Omental fat pad (tissue), 4 donors: ENCODE measurements around the gene TCTN2. TPM values are rescaled to one million over a fixed set of nuclear protein-coding genes. Genes with fewer than 3 reads are reported as not detected.

Experiments
- ATAC-seq: fragments of 150-250 bp; one replicate; pipeline ENCODE4 v1.9.1; 2016; ENCODE audit warnings: mild to moderate bottlenecking, moderate library complexity; ENCODE audit not compliant: low FRiP score
- DNase-seq: peaks from one replicate; pipeline ENCODE4 v3.0.0-alpha.2; 2019; ENCODE audit warnings: low spot score
- total RNA-seq, 4 donors: library from RNA; depleted of rRNA; stranded (reverse); fragments of >200 nt; gene quantifications; one replicate each; pipeline ENCODE4 v1.1.0, GENCODE V29; 2016
- TF ChIP-seq, protein P1 (sequence below), 3 donors: fragments of 450-650 bp; IDR thresholded peaks; one replicate each; pipeline ENCODE4 v1.5.1; 2016 to 2017; ENCODE audit warnings: antibody characterized with exemption in 3 of 3, mild to moderate bottlenecking in 3 of 3, moderate library complexity in 2 of 3

Gene TCTN2
- 1 to 10 TPM; 5.4 to 7.3 (median 6.8) TPM for total RNA-seq

DNA sequence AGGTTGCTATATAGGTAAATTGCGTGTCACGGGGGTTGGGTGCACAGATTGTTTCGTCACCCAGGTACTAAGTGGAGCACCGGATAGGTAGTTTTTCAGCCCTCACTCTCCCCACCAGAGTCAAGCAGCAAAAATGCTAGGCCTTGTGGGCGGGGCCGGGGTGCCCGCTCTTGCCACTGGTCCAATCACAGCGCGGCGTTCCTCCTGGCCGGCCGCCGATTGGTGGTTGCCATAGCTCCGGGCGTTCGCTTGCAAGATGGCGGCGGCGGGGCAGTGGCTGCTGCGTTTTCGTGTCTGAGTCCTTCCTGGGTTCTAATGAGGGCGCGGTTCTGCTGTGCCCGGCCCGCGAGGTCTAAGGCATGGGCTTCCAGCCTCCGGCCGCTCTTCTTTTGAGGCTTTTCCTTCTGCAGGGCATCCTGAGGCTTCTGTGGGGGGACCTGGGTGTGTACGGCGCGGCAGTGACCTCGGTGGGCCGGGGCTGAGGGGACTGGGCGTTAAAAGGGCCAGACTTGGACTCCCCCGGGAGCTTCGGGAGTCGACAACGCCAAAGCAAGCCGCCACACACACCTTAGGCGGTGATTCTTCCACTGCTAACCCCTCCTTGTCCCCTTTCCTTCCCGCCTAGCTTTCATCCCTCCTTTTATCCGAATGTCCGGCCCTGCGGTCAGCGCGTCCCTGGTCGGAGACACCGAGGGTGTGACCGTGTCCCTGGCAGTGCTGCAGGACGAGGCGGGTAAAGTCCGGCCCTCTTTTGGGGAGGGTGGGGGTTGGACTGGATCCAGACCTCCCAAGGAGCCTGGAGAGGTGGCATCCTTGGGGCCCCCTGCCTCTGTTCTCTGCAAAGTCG is at the start of gene TCTN2:
Gene TCTN2 (plus strand): TSS at position 232 of the 847 bp plus-strand sequence. CDS start 128 bp downstream, at position 360.
- DNase-seq (peak; percentile 92), ATAC-seq (peak; percentile 97)
- TF ChIP-seq, protein P1, sequence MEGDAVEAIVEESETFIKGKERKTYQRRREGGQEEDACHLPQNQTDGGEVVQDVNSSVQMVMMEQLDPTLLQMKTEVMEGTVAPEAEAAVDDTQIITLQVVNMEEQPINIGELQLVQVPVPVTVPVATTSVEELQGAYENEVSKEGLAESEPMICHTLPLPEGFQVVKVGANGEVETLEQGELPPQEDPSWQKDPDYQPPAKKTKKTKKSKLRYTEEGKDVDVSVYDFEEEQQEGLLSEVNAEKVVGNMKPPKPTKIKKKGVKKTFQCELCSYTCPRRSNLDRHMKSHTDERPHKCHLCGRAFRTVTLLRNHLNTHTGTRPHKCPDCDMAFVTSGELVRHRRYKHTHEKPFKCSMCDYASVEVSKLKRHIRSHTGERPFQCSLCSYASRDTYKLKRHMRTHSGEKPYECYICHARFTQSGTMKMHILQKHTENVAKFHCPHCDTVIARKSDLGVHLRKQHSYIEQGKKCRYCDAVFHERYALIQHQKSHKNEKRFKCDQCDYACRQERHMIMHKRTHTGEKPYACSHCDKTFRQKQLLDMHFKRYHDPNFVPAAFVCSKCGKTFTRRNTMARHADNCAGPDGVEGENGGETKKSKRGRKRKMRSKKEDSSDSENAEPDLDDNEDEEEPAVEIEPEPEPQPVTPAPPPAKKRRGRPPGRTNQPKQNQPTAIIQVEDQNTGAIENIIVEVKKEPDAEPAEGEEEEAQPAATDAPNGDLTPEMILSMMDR (IDR thresholded peaks at IDR 0.05) = no peak

DNA sequence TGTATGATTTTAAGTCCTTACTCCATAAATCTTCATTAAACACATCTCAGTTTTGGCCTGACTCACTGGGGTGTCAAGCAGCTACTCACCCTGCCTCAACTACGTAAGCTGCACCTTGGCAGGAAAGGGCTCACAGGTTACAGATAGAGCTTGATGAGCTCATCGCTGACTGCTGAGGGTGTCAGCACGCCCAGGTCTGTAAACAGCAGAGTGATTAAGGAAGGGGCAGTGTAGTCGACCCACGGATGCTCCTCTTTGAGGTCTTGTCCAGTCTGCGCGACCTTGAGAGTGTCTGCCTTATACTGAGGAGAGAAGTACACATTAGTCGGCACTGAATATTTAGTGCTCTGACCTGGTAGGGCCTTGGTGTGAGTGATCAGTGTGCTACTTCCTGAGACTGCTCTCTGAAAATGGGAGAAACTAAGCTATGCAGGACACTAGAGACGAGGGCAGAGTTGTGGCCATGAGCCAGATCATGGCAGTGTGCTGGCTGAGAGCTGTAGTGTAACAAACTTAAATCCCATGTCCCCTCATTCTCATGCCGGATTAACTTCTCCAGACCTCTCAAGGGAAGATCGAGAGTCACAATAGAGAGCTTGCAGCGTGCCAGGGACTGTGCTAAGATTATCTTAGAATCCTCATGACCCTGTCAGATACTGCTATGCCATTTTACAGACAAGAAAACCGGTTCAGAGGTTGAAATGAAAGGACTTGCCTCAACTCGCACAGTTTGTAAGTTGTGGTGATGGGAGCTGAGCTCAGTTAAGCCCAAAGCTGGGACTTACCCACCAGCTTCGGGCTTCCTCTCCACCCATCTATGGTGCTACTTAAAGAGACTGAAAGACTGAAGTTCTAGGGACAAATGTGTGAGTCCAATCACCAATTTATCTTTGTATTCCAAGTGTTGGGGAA is 49.0 kb upstream of the TCTN2 start:
- ATAC-seq = no peak
- TF ChIP-seq, protein P1 (IDR thresholded peaks at IDR 0.05) = no peak
- no peak for DNase-seq

DNA sequence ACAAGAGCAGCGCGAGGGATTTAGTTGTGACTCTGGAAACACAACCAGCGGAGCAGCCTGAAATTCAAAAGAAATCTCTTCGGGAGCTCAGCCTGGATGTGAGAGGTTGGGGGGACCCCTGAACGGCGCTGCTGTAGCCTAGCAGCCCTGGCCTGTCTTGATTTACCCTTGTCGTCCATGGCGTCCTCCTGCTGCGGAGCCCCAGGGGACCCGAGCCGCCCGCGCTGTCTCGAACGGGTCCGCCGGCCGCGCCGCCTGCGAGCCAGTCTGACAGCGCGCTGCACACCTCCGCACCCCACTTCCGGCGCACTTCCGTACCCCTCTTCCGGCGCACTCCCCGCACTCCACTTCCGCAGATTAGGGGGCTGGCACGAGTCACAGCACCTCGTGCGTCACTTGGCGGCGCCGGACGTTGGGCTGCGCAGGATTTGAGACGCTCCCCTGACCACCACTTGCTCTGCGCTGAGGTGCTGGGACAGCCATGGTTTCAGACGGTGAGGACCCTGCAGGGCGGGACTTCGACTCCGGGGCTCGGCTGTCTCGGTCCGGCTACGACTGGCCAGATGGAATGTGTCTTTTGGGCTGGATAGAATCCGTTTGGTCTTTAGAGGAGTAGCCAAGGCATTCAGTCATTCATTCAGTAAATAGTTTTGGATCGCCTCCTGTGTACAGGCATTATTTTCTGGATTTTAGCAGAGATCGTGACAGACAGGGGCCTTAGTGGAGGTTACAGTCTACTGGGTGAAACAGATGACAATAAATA is 37.4 kb upstream of the TCTN2 start, which contains the start of the genes EIF2B1 and GTF2H3:
Gene EIF2B1 (minus strand): TSS at position 308 of the 763 bp plus-strand sequence. CDS start 129 bp downstream, at position 179.
Gene GTF2H3 (plus strand): TSS at position 451 of the 763 bp plus-strand sequence. CDS start 31 bp downstream, at position 482.
- TF ChIP-seq, protein P1 (IDR thresholded peaks at IDR 0.05) = no peak
- ATAC-seq (peak; percentile 99), DNase-seq (peak; percentile 95)

DNA sequence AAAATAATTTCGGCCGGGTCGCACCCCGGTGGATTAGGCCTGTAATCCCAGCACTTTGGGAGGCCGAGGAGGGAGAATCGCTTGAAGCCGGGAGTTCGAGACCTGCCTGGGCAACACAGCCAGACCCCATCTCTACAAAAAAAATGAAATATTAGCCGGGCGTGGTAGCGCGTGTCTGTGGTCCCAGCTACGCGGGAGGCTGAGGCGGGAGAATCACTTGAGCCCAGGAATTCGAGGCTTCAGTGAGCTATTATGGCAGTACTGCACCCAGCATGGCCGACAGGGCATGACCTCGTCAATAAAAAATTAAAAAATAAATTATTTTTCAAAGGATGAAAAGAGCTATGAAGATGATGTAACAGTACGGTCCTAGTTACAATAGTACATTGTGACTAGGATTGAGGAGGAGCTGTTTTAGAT is 36.8 kb upstream of the TCTN2 start:
- no peak for DNase-seq
- ATAC-seq = no peak
- TF ChIP-seq, protein P1 (IDR thresholded peaks at IDR 0.05) = no peak

DNA sequence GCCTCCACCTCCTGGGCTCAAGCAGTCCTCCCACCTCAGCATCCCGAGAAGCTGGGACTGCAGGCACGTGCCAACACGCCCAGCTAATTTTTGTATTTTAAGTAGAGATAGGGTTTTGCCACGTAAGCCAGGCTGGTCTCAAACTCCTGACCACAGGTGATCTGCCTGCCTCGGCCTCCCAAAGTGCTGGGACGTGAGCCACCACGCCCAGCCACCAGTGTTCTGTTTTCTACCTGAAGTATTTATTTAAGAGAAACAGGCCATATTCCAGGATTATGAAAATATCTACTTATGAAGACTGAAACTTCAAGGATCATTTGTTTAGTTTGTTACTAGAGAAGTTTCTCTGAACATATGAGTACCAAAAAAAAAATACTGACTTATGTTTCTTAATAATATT is 27.0 kb upstream of the TCTN2 start:
- no peak for ATAC-seq
- no peak for DNase-seq
- TF ChIP-seq, protein P1 (IDR thresholded peaks at IDR 0.05) = no peak

DNA sequence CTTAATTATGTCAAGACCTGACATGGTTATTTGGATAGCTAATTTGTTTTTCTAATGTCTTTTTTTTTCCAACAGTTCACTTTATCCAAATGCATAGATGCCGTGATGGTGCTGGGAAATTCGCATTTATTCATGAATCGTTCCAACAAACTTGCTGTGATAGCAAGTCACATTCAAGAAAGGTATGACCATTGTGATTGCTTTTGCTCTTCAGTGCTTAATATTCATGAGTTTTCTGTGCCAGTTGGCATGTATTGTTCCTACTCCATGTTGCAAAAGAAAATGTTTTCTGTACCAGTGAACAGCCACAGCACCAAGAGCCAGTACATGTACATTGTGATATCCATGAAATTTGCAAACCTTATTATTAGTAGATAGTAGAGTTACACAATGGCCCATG is 25.5 kb upstream of the TCTN2 start:
- TF ChIP-seq, protein P1 (IDR thresholded peaks at IDR 0.05) = no peak
- no peak for DNase-seq

More for the DNA sequence above, 25.5 kb upstream of the TCTN2 start:
- no peak for ATAC-seq
